Nephron progenitor cell (in vitro differentiated cells): ENCODE data around the gene KIF18B.

ENCODE experiments used
- DNase-seq: peaks from one replicate; pipeline ENCODE4 v3.0.0; 2021
- H3K27ac Mint-ChIP-seq: 2 replicates; pipeline ENCODE4 v1.8.0; 2021; ENCODE audit warnings: mild to moderate bottlenecking, moderate library complexity, mixed read lengths
- H3K27me3 Mint-ChIP-seq: 2 replicates; pipeline ENCODE4 v1.8.0; 2021; ENCODE audit warnings: mild to moderate bottlenecking, low read depth, mixed read lengths; ENCODE audit not compliant: poor library complexity
- H3K36me3 Mint-ChIP-seq: 2 replicates; pipeline ENCODE4 v1.8.0; 2021; ENCODE audit warnings: low read depth, mixed read lengths
- H3K4me1 Mint-ChIP-seq: 2 replicates; pipeline ENCODE4 v1.8.0; 2021; ENCODE audit warnings: mixed read lengths
- H3K4me3 Mint-ChIP-seq: 2 replicates; pipeline ENCODE4 v1.8.0; 2021; ENCODE audit warnings: mild to moderate bottlenecking, moderate library complexity, mixed read lengths
- H3K9me3 Mint-ChIP-seq: 2 replicates; pipeline ENCODE4 v1.8.0; 2021; ENCODE audit warnings: mild to moderate bottlenecking, moderate library complexity, mixed read lengths
- CTCF ChIP-seq: fragments of 200-600 bp; sonication (generic); IDR thresholded peaks from 2 replicates; pipeline ENCODE4 v1.5.0; 2021; ENCODE audit warnings: antibody characterized with exemption

KIF18B gene

GRCh38 chr17:44914148-44914547 lies 33.4 kb downstream of the KIF18B start:
- H3K4me1 Mint-ChIP-seq = peaks cover 23% of the 10 kb centered on the region
- H3K4me3 Mint-ChIP-seq = no peak overlapping the region
- H3K9me3 Mint-ChIP-seq = no peaks in the 10 kb centered on the region
- no peak for DNase-seq
- H3K27ac Mint-ChIP-seq = no peak overlapping the region
- H3K27me3 Mint-ChIP-seq = peaks cover 51% of the 10 kb centered on the region
- no peak for TF ChIP-seq CTCF
- no peaks in the 10 kb centered on the region for H3K36me3 Mint-ChIP-seq

GRCh38 chr17:44913676-44914075 lies 33.9 kb downstream of the KIF18B start:
- Mint-ChIP-seq H3K9me3 (no peaks in the 10 kb centered on the region), H3K27ac (no peak overlapping the region), H3K36me3 (no peaks in the 10 kb centered on the region), H3K27me3 (peaks cover 52% of the 10 kb centered on the region), H3K4me1 (peaks cover 23% of the 10 kb centered on the region), H3K4me3 (no peak overlapping the region)
- no peak for TF ChIP-seq CTCF
- no peak for DNase-seq

GRCh38 chr17:44912763-44913544 lies 34.6 kb downstream of the KIF18B start:
- Mint-ChIP-seq H3K9me3 (no peaks in the 10 kb centered on the region), H3K27ac (no peak overlapping the region), H3K36me3 (no peaks in the 10 kb centered on the region), H3K4me3 (peak overlapping the region; percentile 38), H3K4me1 (peaks cover 23% of the 10 kb centered on the region), H3K27me3 (peaks cover 47% of the 10 kb centered on the region)
- no peak for TF ChIP-seq CTCF
- DNase-seq = no peak

GRCh38 chr17:44911133-44912001 lies 36.2 kb downstream of the KIF18B start:
- DNase-seq = peak; percentile 70
- Mint-ChIP-seq H3K4me1 (peaks cover 23% of the 10 kb centered on the region), H3K4me3 (peak overlapping the region; percentile 44), H3K27ac (no peak overlapping the region), H3K36me3 (no peaks in the 10 kb centered on the region), H3K9me3 (no peaks in the 10 kb centered on the region), H3K27me3 (peaks cover 47% of the 10 kb centered on the region)
- TF ChIP-seq CTCF = peak; percentile 56

- Mint-ChIP-seq H3K27me3 (peaks cover 47% of the 10 kb centered on the region), H3K27ac (no peak overlapping the region), H3K36me3 (no peaks in the 10 kb centered on the region), H3K4me3 (peak overlapping the region; percentile 39), H3K9me3 (no peaks in the 10 kb centered on the region), H3K4me1 (peaks cover 23% of the 10 kb centered on the region)
- no peak for TF ChIP-seq CTCF
- no peak for DNase-seq
These were observed 37.1 kb downstream of the KIF18B start for GRCh38 chr17:44910231-44911106.
